GM23338 (cell line): ENCODE measurements around the gene ITSN2. TPM values are rescaled to one million over a fixed set of nuclear protein-coding genes. Genes with fewer than 3 reads are reported as not detected.

Experiments
- ATAC-seq: fragments of 200-7000 bp; cut with Tn5 transposase; 3 replicates; pipeline ENCODE4 v1.9.1; 2020
- DNase-seq: peaks from one replicate; pipeline ENCODE4 v3.0.0-alpha.2; 2015; ENCODE audit warnings: low spot score
- H2AFZ ChIP-seq: fragments of 200-600 bp; sonication (generic); 2 replicates; pipeline ENCODE4 v1.8.0; 2016; ENCODE audit warnings: antibody characterized with exemption, mild to moderate bottlenecking, moderate library complexity
- H3F3A ChIP-seq: fragments of 200-600 bp; sonication (generic); replicated peaks from 2 replicates; pipeline ENCODE4 v1.8.0; 2017; ENCODE audit warnings: antibody characterized with exemption, mixed run types, low read depth
- H3K27ac ChIP-seq: fragments of 200-600 bp; sonication (generic); 2 replicates; pipeline ENCODE4 v1.6.1; 2016; ENCODE audit warnings: low read depth
- H3K27me3 ChIP-seq: fragments of 200-600 bp; sonication (generic); 2 replicates; pipeline ENCODE4 v1.8.0; 2016; ENCODE audit warnings: mild to moderate bottlenecking, mixed run types, moderate library complexity; ENCODE audit not compliant: insufficient read depth
- H3K36me3 ChIP-seq: fragments of 200-600 bp; sonication (generic); 2 replicates; pipeline ENCODE4 v1.8.0; 2016; ENCODE audit warnings: mild to moderate bottlenecking; ENCODE audit not compliant: insufficient read depth
- H3K4me1 ChIP-seq: fragments of 200-600 bp; sonication (generic); 2 replicates; pipeline ENCODE4 v1.8.0; 2016; ENCODE audit warnings: mild to moderate bottlenecking, moderate library complexity; ENCODE audit not compliant: insufficient read depth
- H3K4me2 ChIP-seq: fragments of 200-600 bp; sonication (generic); 2 replicates; pipeline ENCODE4 v1.7.1; 2017; ENCODE audit warnings: mixed run types
- H3K4me3 ChIP-seq: fragments of 200-600 bp; sonication (generic); 2 replicates; pipeline ENCODE4 v1.6.1; 2016; ENCODE audit warnings: mixed run types
- H3K79me2 ChIP-seq: fragments of 200-600 bp; sonication (generic); replicated peaks from 2 replicates; pipeline ENCODE4 v1.8.0; 2017; ENCODE audit warnings: mild to moderate bottlenecking; ENCODE audit not compliant: insufficient read depth
- H3K9me2 ChIP-seq: fragments of 200-600 bp; sonication (generic); 2 replicates; pipeline ENCODE4 v1.8.0; 2017; ENCODE audit not compliant: insufficient read depth
- H4K20me1 ChIP-seq: fragments of 200-600 bp; sonication (generic); replicated peaks from 2 replicates; pipeline ENCODE4 v1.8.0; 2017; ENCODE audit warnings: mild to moderate bottlenecking; ENCODE audit not compliant: insufficient read depth
- H3K27ac Mint-ChIP-seq: 2 replicates; pipeline ENCODE4 v1.8.0; 2020; ENCODE audit warnings: inconsistent platforms, mild to moderate bottlenecking, moderate library complexity, mixed read lengths
- H3K27me3 Mint-ChIP-seq: 3 replicates; pipeline ENCODE4 v1.8.0; 2022; ENCODE audit warnings: low read depth, mild to moderate bottlenecking, moderate library complexity, mixed read lengths, inconsistent platforms; ENCODE audit not compliant: insufficient read depth, poor library complexity
- H3K36me3 Mint-ChIP-seq: 3 replicates; pipeline ENCODE4 v1.8.0; 2021; ENCODE audit warnings: low read depth, mild to moderate bottlenecking, inconsistent platforms, moderate library complexity, mixed read lengths
- H3K4me1 Mint-ChIP-seq: 3 replicates; pipeline ENCODE4 v1.8.0; 2020; ENCODE audit warnings: mild to moderate bottlenecking, inconsistent platforms, mixed read lengths
- H3K4me3 Mint-ChIP-seq: 3 replicates; pipeline ENCODE4 v1.8.0; 2021; ENCODE audit warnings: moderate library complexity, mild to moderate bottlenecking, inconsistent platforms, mixed read lengths
- H3K9me3 Mint-ChIP-seq: 3 replicates; pipeline ENCODE4 v1.8.0; 2020; ENCODE audit warnings: moderate library complexity, mild to moderate bottlenecking, inconsistent platforms, mixed read lengths
- CREB1 ChIP-seq: fragments of 250-450 bp; sonication (Bioruptor Pico); IDR thresholded peaks from 2 replicates; pipeline ENCODE4 v1.5.0; 2020; ENCODE audit warnings: low read depth, mild to moderate bottlenecking, moderate library complexity
- CTCF ChIP-seq, 2 experiments: fragments of 200-600 bp in 1 of 2; sonication (generic) in 1 of 2; conservative IDR thresholded peaks; 2 replicates each; pipeline versions ENCODE4 v1.5.1 to v1.6.1; 2016 to 2017; ENCODE audit warnings: antibody characterized with exemption in 2 of 2, low read depth in 2 of 2, mild to moderate bottlenecking in 2 of 2, moderate library complexity in 1 of 2
- EZH2 ChIP-seq: fragments of 200-600 bp; sonication (generic); IDR thresholded peaks from one replicate; pipeline ENCODE4 v1.8.0; 2017; ENCODE audit warnings: antibody characterized with exemption, mild to moderate bottlenecking, low read depth; ENCODE audit not compliant: unreplicated experiment
- EZH2phosphoT487 ChIP-seq: fragments of 200-600 bp; sonication (generic); IDR thresholded peaks from one replicate; pipeline ENCODE4 v1.8.1; 2018; ENCODE audit warnings: antibody characterized with exemption; ENCODE audit not compliant: unreplicated experiment
- JUNB ChIP-seq: IDR thresholded peaks from one replicate; pipeline ENCODE4 v1.6.1; 2016; ENCODE audit warnings: antibody characterized with exemption; ENCODE audit not compliant: unreplicated experiment
- NANOG ChIP-seq: IDR thresholded peaks from 2 replicates; pipeline ENCODE4 v1.6.1; 2016; ENCODE audit warnings: antibody characterized with exemption, borderline replicate concordance
- POLR2AphosphoS5 ChIP-seq: IDR thresholded peaks from 2 replicates; pipeline ENCODE4 v1.6.1; 2016; ENCODE audit warnings: antibody characterized with exemption, low read depth
- STAT1 ChIP-seq: IDR thresholded peaks from one replicate; pipeline ENCODE4 v1.6.1; 2016; ENCODE audit warnings: antibody characterized with exemption; ENCODE audit not compliant: unreplicated experiment
- ZNF462 ChIP-seq: fragments of 250-450 bp; sonication (Bioruptor Pico); IDR thresholded peaks from 2 replicates; pipeline ENCODE4 v1.5.0; 2020; ENCODE audit warnings: mild to moderate bottlenecking, moderate library complexity
- polyA plus RNA-seq: library from polyadenylated mRNA; unstranded; fragments of >200 nt; fragmentation: Nextera tagmentation; extraction: Ambion mirVana; gene quantifications from 2 replicates; pipeline ENCODE4 v1.2.1, GENCODE V29; 2016
- total RNA-seq: library from RNA; depleted of rRNA; stranded (reverse); fragments of >200 nt; shearing (Covaris generic); gene quantifications from 2 replicates; pipeline ENCODE4 v1.2.3, GENCODE V29; 2014
- TF ChIP-seq, protein P1 (sequence below): IDR thresholded peaks from 2 replicates; pipeline ENCODE4 v1.6.1; 2016; ENCODE audit warnings: antibody characterized with exemption

ITSN2 gene
- total and polyA plus RNA-seq, 2 experiments from 2014 or later: 17.1 to 17.8 TPM

DNA sequence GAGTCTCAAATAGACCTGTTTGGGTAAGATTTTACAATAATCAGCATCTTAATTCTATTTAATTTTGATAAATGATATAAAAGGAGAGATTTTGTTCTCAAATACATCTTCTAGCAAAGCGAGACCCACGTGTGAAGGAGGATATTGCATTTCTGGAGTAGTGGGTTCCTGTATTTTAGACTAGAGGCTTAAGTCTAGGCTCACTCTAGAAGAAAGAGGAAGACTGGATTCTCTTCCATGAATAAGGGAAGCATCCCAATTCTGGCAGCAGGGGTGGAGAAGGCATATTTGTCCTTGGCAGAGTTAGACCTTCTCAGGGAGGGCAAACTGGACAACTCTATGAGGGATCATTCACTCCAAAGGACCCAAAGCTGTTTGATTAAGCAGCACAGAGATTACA lies 196.7 kb downstream of the ITSN2 start:
- peaks cover 10% of the 10 kb centered on the region for H3K27me3 Mint-ChIP-seq
- TF ChIP-seq CREB1 (CRISPR knock-in tag) (no peak), CTCF (conservative IDR thresholded peaks at IDR 0.05; ENCODE audit: low read depth in 2 of 2) (no peak), EZH2phosphoT487 (no peak), NANOG (no peak), POLR2AphosphoS5 (no peak), EZH2 (no peak)

GRCh38 chr2:24163186-24163585 lies 197.2 kb downstream of the ITSN2 start:
- H2AFZ ChIP-seq: no peak overlapping the region
- no peak overlapping the region for H3K4me3 Mint-ChIP-seq
- H3K4me1 ChIP-seq: no peaks in the 10 kb centered on the region; the same call in 1 of the 2 replicates
- peaks cover 11% of the 10 kb centered on the region; the same call in 2 of the 3 replicates for H3K36me3 Mint-ChIP-seq
- no peaks in the 10 kb centered on the region for H3F3A ChIP-seq
- ATAC-seq: no peak
- H3K9me2 ChIP-seq: no peaks in the 10 kb centered on the region
- no peak overlapping the region for H3K27ac ChIP-seq
- no peaks in the 10 kb centered on the region for H3K79me2 ChIP-seq
- H3K4me3 ChIP-seq: no peak overlapping the region
- H3K27me3 Mint-ChIP-seq: peaks cover 10% of the 10 kb centered on the region
- DNase-seq: no peak
- H3K36me3 ChIP-seq: no peaks in the 10 kb centered on the region
- H3K27me3 ChIP-seq: no peaks in the 10 kb centered on the region
- H3K4me2 ChIP-seq: no peak overlapping the region
- H3K9me3 Mint-ChIP-seq: peaks cover 10% of the 10 kb centered on the region; the same call in 2 of the 3 replicates
- H3K27ac Mint-ChIP-seq: no peak overlapping the region
- H4K20me1 ChIP-seq: no peaks in the 10 kb centered on the region
- H3K4me1 Mint-ChIP-seq: peaks cover 10% of the 10 kb centered on the region; the same call in 2 of the 3 replicates
- TF ChIP-seq STAT1 (no peak), ZNF462 (CRISPR knock-in tag) (no peak), NANOG (no peak), JUNB (no peak), EZH2phosphoT487 (no peak), CTCF (conservative IDR thresholded peaks at IDR 0.05; ENCODE audit: low read depth in 2 of 2) (no peak)
- TF ChIP-seq, protein P1, sequence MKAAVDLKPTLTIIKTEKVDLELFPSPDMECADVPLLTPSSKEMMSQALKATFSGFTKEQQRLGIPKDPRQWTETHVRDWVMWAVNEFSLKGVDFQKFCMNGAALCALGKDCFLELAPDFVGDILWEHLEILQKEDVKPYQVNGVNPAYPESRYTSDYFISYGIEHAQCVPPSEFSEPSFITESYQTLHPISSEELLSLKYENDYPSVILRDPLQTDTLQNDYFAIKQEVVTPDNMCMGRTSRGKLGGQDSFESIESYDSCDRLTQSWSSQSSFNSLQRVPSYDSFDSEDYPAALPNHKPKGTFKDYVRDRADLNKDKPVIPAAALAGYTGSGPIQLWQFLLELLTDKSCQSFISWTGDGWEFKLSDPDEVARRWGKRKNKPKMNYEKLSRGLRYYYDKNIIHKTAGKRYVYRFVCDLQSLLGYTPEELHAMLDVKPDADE: no peak

More for the DNA sequence above, 196.7 kb downstream of the ITSN2 start:
- peaks cover 11% of the 10 kb centered on the region; the same call in 2 of the 3 replicates for H3K36me3 Mint-ChIP-seq
- Histone ChIP-seq H3K79me2 (no peaks in the 10 kb centered on the region), H3F3A (no peaks in the 10 kb centered on the region), H3K27ac (no peak overlapping the region), H4K20me1 (no peaks in the 10 kb centered on the region), H3K4me2 (no peak overlapping the region), H3K9me2 (no peaks in the 10 kb centered on the region), H2AFZ (no peak overlapping the region), H3K36me3 (no peaks in the 10 kb centered on the region), H3K4me1 (no peaks in the 10 kb centered on the region; the same call in 1 of the 2 replicates), H3K27me3 (no peaks in the 10 kb centered on the region), H3K4me3 (no peak overlapping the region)
- peaks cover 10% of the 10 kb centered on the region; the same call in 2 of the 3 replicates for H3K9me3 Mint-ChIP-seq
- DNase-seq: no peak
- no peak overlapping the region for H3K4me3 Mint-ChIP-seq
- H3K4me1 Mint-ChIP-seq: peaks cover 10% of the 10 kb centered on the region; the same call in 2 of the 3 replicates
- H3K27ac Mint-ChIP-seq: no peak overlapping the region
- no peak for ATAC-seq
